Heart left ventricle (tissue), 16 donors: ENCODE measurements around the gene CZIB. TPM values are rescaled to one million over a fixed set of nuclear protein-coding genes. Genes with fewer than 3 reads are reported as not detected.

Source experiments
- ATAC-seq, 4 donors: fragments of 200-7000 bp; cut with Tn5 transposase; one replicate each; pipeline ENCODE4 v1.9.1; 2020 to 2022; ENCODE audit warnings: moderate library complexity in 4 of 4, mild to moderate bottlenecking in 3 of 4, moderate number of reproducible peaks in 1 of 4
- DNase-seq, 5 donors: peaks; one replicate each; pipeline ENCODE4 v3.0.0-alpha.2; 2020
- H3K27ac ChIP-seq, 12 donors: fragments of 200-600 bp; sonication (generic) in 4 of 12; one replicate each; pipeline versions ENCODE4 v1.5.0 to v1.8.0; 2016 to 2022; ENCODE audit warnings: mild to moderate bottlenecking in 2 of 12
- H3K27me3 ChIP-seq, 9 donors: fragments of 200-600 bp; sonication (generic) in 2 of 9; one replicate each; pipeline versions ENCODE4 v1.5.1 to v1.8.0; 2016 to 2022; ENCODE audit warnings: mild to moderate bottlenecking in 3 of 9
- H3K36me3 ChIP-seq, 9 donors: fragments of 200-600 bp; sonication (generic) in 2 of 9; one replicate each; pipeline versions ENCODE4 v1.5.0 to v1.8.0; 2018 to 2022; ENCODE audit warnings: mild to moderate bottlenecking in 2 of 9
- H3K4me1 ChIP-seq, 12 donors: fragments of 200-600 bp; sonication (generic) in 4 of 12; one replicate each; pipeline versions ENCODE4 v1.5.0 to v1.8.0; 2016 to 2022; ENCODE audit warnings: mild to moderate bottlenecking in 3 of 12
- H3K4me3 ChIP-seq, 12 donors: fragments of 200-600 bp; sonication (generic) in 4 of 12; one replicate each; pipeline versions ENCODE4 v1.5.0 to v1.8.0; 2017 to 2022; ENCODE audit warnings: mild to moderate bottlenecking in 9 of 12, moderate library complexity in 4 of 12
- H3K9me3 ChIP-seq, 12 donors: fragments of 200-600 bp; sonication (generic) in 4 of 12; one replicate each; pipeline versions ENCODE4 v1.5.0 to v1.8.0; 2016 to 2022; ENCODE audit warnings: mild to moderate bottlenecking in 1 of 12
- CTCF ChIP-seq, 12 donors: fragments of 200-600 bp; sonication (generic) in 4 of 12; IDR thresholded peaks; one replicate each; pipeline versions ENCODE4 v1.5.0 to v1.8.0; 2018 to 2022; ENCODE audit warnings: antibody characterized with exemption in 12 of 12, mild to moderate bottlenecking in 5 of 12
- POLR2A ChIP-seq, 2 donors: fragments of 450-650 bp; IDR thresholded peaks; one replicate each; pipeline ENCODE4 v1.6.1; 2017; ENCODE audit warnings: antibody characterized with exemption in 2 of 2, mild to moderate bottlenecking in 2 of 2, moderate library complexity in 2 of 2
- WGBS, 4 donors: extraction: QIAGEN DNeasy Blood & Tissue Kit in 2 of 4; methylation state at CpG; one replicate each; pipeline versions ENCODE4 v1.1.5 to v1.1.7; 2013 to 2018; 5-methylcytosine and 5-hydroxymethylcytosine counted together
- intact Hi-C, 10 donors: fragments of 100-400 bp; cut with DNase I; formaldehyde crosslinking; loops; one replicate each; pipeline versions ENCODE4 v1.11.1 to v1.14.2; 2022
- polyA plus RNA-seq, 2 donors: library from polyadenylated mRNA; stranded (reverse); fragments of 200-250 nt; gene quantifications; one replicate each; pipeline ENCODE4 v1.2.3, GENCODE V29; 2013
- total RNA-seq, 9 donors: library from RNA; depleted of rRNA in 2 of 9; stranded (reverse); fragments of >200 nt in 2 of 9; fragmentation: NEBNext Ultra II Directional in 3 of 9; extraction: Animal tissue kit (Norgen Biotek cat#: 25700) in 3 of 9; gene quantifications; one replicate each; pipeline versions ENCODE4 v1.1.0 to v1.2.4, GENCODE V29; 2016 to 2023
- donor health status: ischemic (EF 13 %, LVEDD 7.1; RV severe dilation, severe dysfunction).
- donor health status: healthy with polysubstance abuse.
- donor health status: DM: no; HTN: yes; CAD: no.
- donor health status: DM: no; HTN: no; CAD: no.
- donor health status: ischemic (EF 25% LVEDD 6.9; RV normal size, moderate dysfunction).
- donor health status: ischemic (EF 25% LVEDD 5.7; RV mildly dilated, moderate dysfunction).
- donor health status: healthy.
- donor health status: DM: yes; HTN: yes; CAD: no.
- donor health status: ischemic (EF 35%, LVEDD 5.7; RV mildly dilated, moderate dysfunction).
- donor health status: nonischemic (EF 11% LVEDD 7.7; RV severe dilation, severe dysfunction).
- donor health status: DM: yes; HTN: yes; CAD: no.
- donor health status: PGD.
- donor health status: ischemic (EF 29% LVEDD 5.4; RV normal size, mild dysfunction).
- donor health status: nonischemic (EF 23%, LVEDD 6.1; RV moderate dilation, normal function).

CZIB gene
- total and polyA plus RNA-seq, 11 donors: 39.4 to 85.0 (median 46.1) TPM

GRCh38 chr1:53238197-53239155 is 18.0 kb upstream of the CZIB start, which contains the start of gene MAGOH:
Gene MAGOH, minus strand, starts transcription at chr1:53238518. Its CDS starts 70 bp downstream, at chr1:53238448.
- 4 to 11% (median 6%) methylated on average over 52 to 64 of the region's 64 CpGs for WGBS, 4 donors
- peaks cover 0 to 31% (median 29%) of the 10 kb centered on the region in 9 donors for H3K36me3 ChIP-seq
- ATAC-seq (peak; percentile 91 to 99 (median 98)), DNase-seq (peak; percentile 93 to 96 (median 95))
- TF ChIP-seq POLR2A (IDR thresholded peaks at IDR 0.05) (peak in 1 of 2 donors; percentile 73), CTCF (IDR thresholded peaks at IDR 0.05) (no peak)
- peak within 1 kb of the TSS; percentile 77 to 100 (median 97) for H3K4me3 ChIP-seq
- peak within 1 kb of the TSS in 11 of 12 donors; percentile 41 to 83 (median 71) for H3K27ac ChIP-seq
- H3K27me3 ChIP-seq: no peaks in the 10 kb centered on the region
- H3K4me1 ChIP-seq: peaks cover 0 to 29% (median 23%) of the 10 kb centered on the region in 12 donors
- no peaks in the 10 kb centered on the region for H3K9me3 ChIP-seq
- intact Hi-C loops: loop anchor here in 1 of 10 donors (1.0 kb wide), 1 partner anchor 42 kb away; the partner anchor contains the start of gene CPT2

GRCh38 chr1:53237638-53238037 is 17.2 kb upstream of the CZIB start:
- ATAC-seq (no peak), DNase-seq (no peak)
- Histone ChIP-seq H3K9me3 (no peaks in the 10 kb centered on the region), H3K27ac (peak overlapping the region in 5 of 12 donors; percentile 41 to 83 (median 76)), H3K4me1 (peaks cover 0 to 29% (median 23%) of the 10 kb centered on the region in 12 donors), H3K36me3 (peaks cover 0 to 39% (median 38%) of the 10 kb centered on the region in 9 donors), H3K4me3 (peak overlapping the region; percentile 77 to 100 (median 97)), H3K27me3 (no peaks in the 10 kb centered on the region)
- WGBS, 4 donors: 29 to 37% (median 36%) methylated on average over 8 of the region's 8 CpGs
- intact Hi-C loops: loop anchor here in 1 of 10 donors (1.0 kb wide), 1 partner anchor 41 kb away; the partner anchor contains the start of gene CPT2
- no peak for TF ChIP-seq CTCF (IDR thresholded peaks at IDR 0.05)

GRCh38 chr1:53220962-53221286 is 490 bp upstream of the CZIB start:
- H3K27me3 ChIP-seq: no peaks in the 10 kb centered on the region
- intact Hi-C loops: loop anchor here in 2 of 10 donors (1.0 kb wide), 2 partner anchors 23 to 39 kb away; no protein-coding TSS in a partner anchor
- H3K4me3 ChIP-seq: peak overlapping the region; percentile 47 to 99 (median 86)
- H3K4me1 ChIP-seq: peaks cover 0 to 18% (median 13%) of the 10 kb centered on the region in 12 donors
- TF ChIP-seq CTCF (IDR thresholded peaks at IDR 0.05) (no peak), POLR2A (IDR thresholded peaks at IDR 0.05) (no peak)
- DNase-seq (no peak), ATAC-seq (no peak)
- peaks cover 0 to 32% (median 14%) of the 10 kb centered on the region in 9 donors for H3K36me3 ChIP-seq
- 37 to 45% (median 40%) methylated on average over 3 of the region's 3 CpGs for WGBS, 4 donors
- no peaks in the 10 kb centered on the region for H3K9me3 ChIP-seq
- H3K27ac ChIP-seq: peak overlapping the region; percentile 89 to 99 (median 95)

GRCh38 chr1:53219711-53220110 is 723 bp downstream of the CZIB start:
- Histone ChIP-seq H3K4me1 (peaks cover 0 to 18% (median 13%) of the 10 kb centered on the region in 12 donors), H3K9me3 (no peaks in the 10 kb centered on the region), H3K4me3 (peak overlapping the region; percentile 47 to 99 (median 86)), H3K27me3 (no peaks in the 10 kb centered on the region), H3K36me3 (peaks cover 0 to 39% (median 26%) of the 10 kb centered on the region in 9 donors), H3K27ac (peak overlapping the region; percentile 89 to 99 (median 95))
- WGBS, 4 donors: 27 to 33% (median 30%) methylated on average over 8 of the region's 8 CpGs
- TF ChIP-seq POLR2A (IDR thresholded peaks at IDR 0.05): no peak
- TF ChIP-seq CTCF (IDR thresholded peaks at IDR 0.05): no peak
- no peak for ATAC-seq
- DNase-seq: no peak
- intact Hi-C loops: loop anchor here in 2 of 10 donors (1.0 to 2.0 kb wide), 3 partner anchors 21 to 37 kb away; no protein-coding TSS in a partner anchor
